H1 (cell line): ENCODE results near the gene MYO18A.

ENCODE experiments used
- CTCF ChIP-seq, 3 experiments: IDR thresholded peaks; 1 replicate in 2 of 3; 2 replicates in 1 of 3; pipeline versions ENCODE4 v1.5.1 to v1.6.1; 2011; ENCODE audit warnings: low read length in 3 of 3, mild to moderate bottlenecking in 3 of 3, inconsistent platforms in 2 of 3, low read depth in 1 of 3, moderate library complexity in 1 of 3; ENCODE audit not compliant: insufficient read depth in 1 of 3; ENCODE audit errors: control extremely low read depth in 1 of 3
- EZH2 ChIP-seq: fragments of 200-600 bp; sonication (generic); IDR thresholded peaks from 2 replicates; pipeline ENCODE4 v1.7.1; 2012; ENCODE audit warnings: low read depth, mild to moderate bottlenecking, moderate library complexity, low read length, inconsistent platforms; ENCODE audit not compliant: severe bottlenecking
- POLR2A ChIP-seq, 2 experiments: IDR thresholded peaks; 1 replicate in 1 of 2; 2 replicates in 1 of 2; pipeline ENCODE4 v1.6.1; 2011; ENCODE audit warnings: low read depth in 2 of 2, low read length in 2 of 2, mild to moderate bottlenecking in 2 of 2; ENCODE audit errors: control extremely low read depth in 1 of 2

- TF ChIP-seq EZH2 (no peak), POLR2A (IDR thresholded peaks at IDR 0.05; ENCODE audit: control extremely low read depth in 1 of 2, low read depth in 2 of 2, low read length in 2 of 2) (no peak), CTCF (IDR thresholded peaks at IDR 0.05; ENCODE audit: control extremely low read depth in 1 of 3, insufficient read depth in 1 of 3, low read depth in 1 of 3, low read length in 3 of 3) (peak in 2 of 3 experiments; percentile 7 to 20; a peak in 2 of 4 replicates)
Observed at GRCh38 chr17:29090750-29091605, 89.2 kb downstream of the MYO18A start.
